Prostate gland (tissue), 2 donors: ENCODE data around the gene RAP1GAP. TPM values are rescaled to one million over a fixed set of nuclear protein-coding genes. Genes with fewer than 3 reads are reported as not detected.
A peak's percentile ranks its signal among the peaks of the same experiment; 100 is the strongest.

Experiments used
- DNase-seq: peaks from one replicate; pipeline ENCODE4 v3.0.0-alpha.2; 2019; ENCODE audit warnings: low spot score
- H3K27ac ChIP-seq, 2 donors: fragments of 200-600 bp; sonication (generic); 2 replicates each; pipeline ENCODE4 v1.5.1; 2017 to 2019
- H3K27me3 ChIP-seq: fragments of 200-600 bp; sonication (generic); replicated peaks from 2 replicates; pipeline ENCODE4 v1.5.1; 2019; ENCODE audit not compliant: insufficient read depth
- H3K36me3 ChIP-seq, 2 donors: fragments of 200-600 bp; sonication (generic); 1 replicate in 1 of 2; 2 replicates in 1 of 2; pipeline versions ENCODE4 v1.5.1 to v1.8.1; 2017 to 2019
- H3K4me1 ChIP-seq: fragments of 200-600 bp; sonication (generic); replicated peaks from 2 replicates; pipeline ENCODE4 v1.5.1; 2019
- H3K4me3 ChIP-seq, 2 donors: fragments of 200-600 bp; sonication (generic); 2 replicates each; pipeline ENCODE4 v1.5.1; 2017 to 2019
- H3K9me3 ChIP-seq: fragments of 200-600 bp; sonication (generic); 2 replicates; pipeline ENCODE4 v1.5.1; 2017
- POLR2A ChIP-seq: fragments of 450-650 bp; IDR thresholded peaks from one replicate; pipeline ENCODE4 v1.6.1; 2016; ENCODE audit warnings: antibody characterized with exemption, mild to moderate bottlenecking
- POLR2AphosphoS5 ChIP-seq: sonication (generic); formaldehyde crosslinking; IDR thresholded peaks from one replicate; pipeline ENCODE4 v1.6.1; 2017; ENCODE audit warnings: antibody characterized with exemption
- WGBS: methylation state at CpG from one replicate; pipeline ENCODE4 v1.1.5; 2018; 5-methylcytosine and 5-hydroxymethylcytosine counted together
- intact Hi-C: fragments of 100-400 bp; cut with DNase I; formaldehyde crosslinking; loops from one replicate; pipeline ENCODE4 v1.14.2; 2022
- total RNA-seq, 2 donors: library from RNA; depleted of rRNA; stranded (reverse); fragments of >200 nt; gene quantifications; one replicate each; pipeline ENCODE4 v1.1.0, GENCODE V29; 2016
- TF ChIP-seq, protein P1 (sequence below), 4 experiments: fragments of 200-600 bp in 2 of 4; fragments of 450-650 bp in 2 of 4; sonication (generic) in 2 of 4; IDR thresholded peaks; 1 replicate in 3 of 4; 2 replicates in 1 of 4; pipeline ENCODE4 v1.5.1; 2016 to 2019; ENCODE audit warnings: antibody characterized with exemption in 4 of 4, mild to moderate bottlenecking in 2 of 4, moderate library complexity in 2 of 4

RAP1GAP gene
- total RNA-seq, 2 donors from 2014 or later: 22.9 to 36.1 TPM

DNA sequence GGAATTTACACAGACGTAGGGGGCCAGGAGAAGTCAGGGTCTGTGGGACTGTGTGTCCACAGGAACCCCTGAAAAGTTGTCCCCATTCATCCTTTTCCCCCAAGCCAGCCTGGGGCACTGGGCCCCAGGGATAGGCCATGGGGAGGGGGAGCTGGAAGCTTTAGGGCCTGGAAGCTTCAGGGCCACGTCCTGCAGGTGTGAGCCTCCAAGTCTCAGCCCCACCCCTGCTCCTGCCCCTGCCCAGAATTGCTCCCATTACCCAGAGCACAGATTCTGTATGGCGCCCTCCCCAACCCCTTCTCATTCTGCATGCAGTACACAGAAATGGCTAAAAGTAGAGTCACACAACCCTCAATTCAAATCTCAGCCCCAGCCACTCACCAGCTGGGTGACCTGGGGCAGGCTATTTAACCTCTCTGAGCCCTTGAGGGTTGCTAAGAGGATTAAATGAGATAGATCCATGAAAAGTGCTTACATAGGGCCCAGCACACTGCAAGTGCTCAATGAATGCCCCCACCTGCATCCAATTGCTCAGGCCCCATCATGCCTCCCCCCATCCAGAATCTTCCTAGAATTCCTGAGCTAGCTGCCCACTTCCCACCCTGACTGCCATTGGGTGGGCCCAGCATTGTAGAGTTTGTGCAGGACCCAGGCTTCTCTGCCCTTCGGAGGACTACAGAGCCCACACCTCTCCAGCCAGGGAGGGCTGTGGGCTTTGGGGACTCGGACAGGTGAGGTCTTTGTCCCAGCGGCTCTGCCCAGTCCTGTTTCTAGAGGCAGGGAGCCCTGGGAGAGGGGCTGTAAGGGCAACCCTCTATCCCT, 6.5 kb downstream of the RAP1GAP start:
- no peak overlapping the region for H3K4me3 ChIP-seq
- no peak for DNase-seq
- intact Hi-C loops: loop anchor here (10.0 kb wide), 1 partner anchor 428 kb away; no protein-coding TSS in a partner anchor
- TF ChIP-seq POLR2AphosphoS5 (no peak), POLR2A (no peak)
- TF ChIP-seq, protein P1, sequence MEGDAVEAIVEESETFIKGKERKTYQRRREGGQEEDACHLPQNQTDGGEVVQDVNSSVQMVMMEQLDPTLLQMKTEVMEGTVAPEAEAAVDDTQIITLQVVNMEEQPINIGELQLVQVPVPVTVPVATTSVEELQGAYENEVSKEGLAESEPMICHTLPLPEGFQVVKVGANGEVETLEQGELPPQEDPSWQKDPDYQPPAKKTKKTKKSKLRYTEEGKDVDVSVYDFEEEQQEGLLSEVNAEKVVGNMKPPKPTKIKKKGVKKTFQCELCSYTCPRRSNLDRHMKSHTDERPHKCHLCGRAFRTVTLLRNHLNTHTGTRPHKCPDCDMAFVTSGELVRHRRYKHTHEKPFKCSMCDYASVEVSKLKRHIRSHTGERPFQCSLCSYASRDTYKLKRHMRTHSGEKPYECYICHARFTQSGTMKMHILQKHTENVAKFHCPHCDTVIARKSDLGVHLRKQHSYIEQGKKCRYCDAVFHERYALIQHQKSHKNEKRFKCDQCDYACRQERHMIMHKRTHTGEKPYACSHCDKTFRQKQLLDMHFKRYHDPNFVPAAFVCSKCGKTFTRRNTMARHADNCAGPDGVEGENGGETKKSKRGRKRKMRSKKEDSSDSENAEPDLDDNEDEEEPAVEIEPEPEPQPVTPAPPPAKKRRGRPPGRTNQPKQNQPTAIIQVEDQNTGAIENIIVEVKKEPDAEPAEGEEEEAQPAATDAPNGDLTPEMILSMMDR (IDR thresholded peaks at IDR 0.05): no peak
- no peaks in the 10 kb centered on the region for H3K27me3 ChIP-seq
- no peak overlapping the region for H3K27ac ChIP-seq
- H3K4me1 ChIP-seq: no peaks in the 10 kb centered on the region
- 79% methylated on average over 6 of the region's 6 CpGs for WGBS
- no peaks in the 10 kb centered on the region for H3K36me3 ChIP-seq
- no peaks in the 10 kb centered on the region for H3K9me3 ChIP-seq

DNA sequence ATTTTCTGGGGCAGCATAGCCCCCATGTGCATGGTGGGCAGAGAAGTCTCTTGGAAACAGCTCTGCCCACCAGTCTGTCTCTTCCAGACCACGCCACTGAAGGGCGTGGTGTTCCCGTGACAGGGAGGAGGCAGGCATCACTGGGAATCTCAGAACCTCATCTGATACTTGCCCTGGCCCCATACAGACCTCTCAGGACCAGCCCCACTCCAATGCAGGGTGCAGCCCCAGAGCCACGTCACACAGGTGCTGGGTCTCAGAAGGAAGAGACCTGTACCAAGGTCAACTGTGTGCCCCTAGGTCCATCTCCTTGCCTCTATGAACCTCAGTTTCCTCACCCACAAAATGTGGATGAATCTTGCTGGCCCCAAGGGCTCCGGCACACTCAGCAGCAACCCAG, 7.3 kb downstream of the RAP1GAP start:
- 62% methylated on average over 5 of the region's 5 CpGs for WGBS
- H3K4me3 ChIP-seq: no peak overlapping the region
- no peaks in the 10 kb centered on the region for H3K4me1 ChIP-seq
- TF ChIP-seq POLR2A (no peak), POLR2AphosphoS5 (no peak)
- TF ChIP-seq, protein P1 (IDR thresholded peaks at IDR 0.05): no peak
- no peaks in the 10 kb centered on the region for H3K9me3 ChIP-seq
- H3K36me3 ChIP-seq: no peaks in the 10 kb centered on the region
- H3K27me3 ChIP-seq: no peaks in the 10 kb centered on the region
- DNase-seq: no peak
- H3K27ac ChIP-seq: no peak overlapping the region
- intact Hi-C loops: loop anchor here (10.0 kb wide), 1 partner anchor 427 kb away; no protein-coding TSS in a partner anchor

DNA sequence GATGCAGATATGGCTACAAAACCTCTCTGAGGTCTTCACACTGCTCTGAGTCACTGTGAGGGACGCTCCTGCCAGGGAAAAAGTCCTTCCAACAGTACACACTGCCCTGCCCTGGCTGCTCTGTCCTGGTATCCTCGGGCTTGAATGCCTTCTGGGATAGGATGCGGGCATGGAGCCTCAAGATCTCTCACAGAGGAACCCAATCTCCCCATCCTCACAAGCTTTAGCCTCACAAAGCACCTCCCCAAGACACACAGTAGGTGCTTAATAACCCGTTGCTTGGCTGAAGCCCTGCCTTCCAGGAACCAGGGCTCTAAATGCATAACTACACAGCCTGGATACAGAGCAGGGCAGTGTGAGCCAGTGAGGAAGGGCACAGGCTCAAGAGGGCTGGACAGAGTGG, 9.2 kb downstream of the RAP1GAP start:
- no peaks in the 10 kb centered on the region for H3K9me3 ChIP-seq
- TF ChIP-seq POLR2AphosphoS5 (no peak), POLR2A (no peak)
- TF ChIP-seq, protein P1 (IDR thresholded peaks at IDR 0.05): no peak
- 53% methylated on average over 4 of the region's 4 CpGs for WGBS
- H3K27ac ChIP-seq: no peak overlapping the region
- DNase-seq: no peak
- H3K4me3 ChIP-seq: no peak overlapping the region
- no peaks in the 10 kb centered on the region for H3K36me3 ChIP-seq
- H3K27me3 ChIP-seq: no peaks in the 10 kb centered on the region
- intact Hi-C loops: loop anchor here (5.0 to 10.0 kb wide), 4 partner anchors 148 to 425 kb away; no protein-coding TSS in a partner anchor
- no peaks in the 10 kb centered on the region for H3K4me1 ChIP-seq

DNA sequence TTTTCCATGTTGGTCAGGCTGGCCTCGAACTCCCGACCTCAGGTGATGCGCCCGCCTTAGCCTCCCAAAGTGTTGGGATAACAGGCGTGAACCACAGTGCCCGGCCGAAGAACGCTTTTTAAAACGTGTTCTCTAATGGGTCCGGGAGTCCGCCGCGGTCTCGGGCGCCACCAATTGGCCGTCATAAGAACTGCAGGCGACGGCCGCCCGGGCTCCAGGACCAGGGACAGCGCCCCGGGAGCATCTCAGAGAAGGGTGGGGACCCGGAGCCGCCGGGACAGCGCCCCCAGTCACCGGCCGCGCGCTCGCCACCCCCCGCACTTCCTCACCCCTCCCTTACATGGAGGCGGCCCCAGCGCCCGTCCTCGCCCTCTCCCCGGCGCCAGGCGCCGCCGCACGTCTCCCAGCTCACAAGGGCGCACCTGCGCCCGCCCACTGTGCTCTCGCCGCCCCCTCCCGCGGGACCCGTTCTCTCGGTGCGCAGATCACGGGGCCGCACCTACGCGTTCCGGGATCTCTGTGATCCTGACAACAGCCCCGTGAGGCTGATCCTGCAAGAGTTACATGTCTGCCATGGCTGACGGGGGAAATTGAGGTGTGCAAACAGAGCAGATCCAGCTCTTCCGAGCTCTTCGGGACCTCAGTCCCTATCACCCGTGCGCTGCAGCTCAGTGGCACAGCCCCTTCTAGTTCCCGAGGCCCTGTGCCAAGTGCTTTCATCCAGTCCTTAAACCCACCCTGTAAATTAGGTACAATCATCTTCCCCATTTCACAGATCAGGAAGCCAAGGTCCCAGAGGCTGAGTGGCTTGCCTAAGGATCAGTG, 9.8 kb downstream of the RAP1GAP start:
- no peaks in the 10 kb centered on the region for H3K36me3 ChIP-seq
- TF ChIP-seq POLR2A (no peak), POLR2AphosphoS5 (peak; percentile 43)
- TF ChIP-seq, protein P1 (IDR thresholded peaks at IDR 0.05): peak; percentile 89 to 99 (median 94)
- intact Hi-C loops: loop anchor here (5.0 to 10.0 kb wide), 3 partner anchors 147 to 405 kb away; no protein-coding TSS in a partner anchor
- H3K9me3 ChIP-seq: no peaks in the 10 kb centered on the region
- H3K27me3 ChIP-seq: no peaks in the 10 kb centered on the region
- H3K4me3 ChIP-seq: peak overlapping the region in 1 of 2 donors; percentile 17
- no peaks in the 10 kb centered on the region for H3K4me1 ChIP-seq
- no peak overlapping the region for H3K27ac ChIP-seq
- peak; percentile 75 for DNase-seq
- 4% methylated on average over 38 of the region's 64 CpGs for WGBS
